HepG2 (cell line): Measurements from ENCODE around the gene TMEM9B. TPM values are rescaled to one million over a fixed set of nuclear protein-coding genes. Genes with fewer than 3 reads are reported as not detected.

Source experiments
- ASH2L ChIP-seq: fragments of 300-600, 200-600 bp; sonication (generic); IDR thresholded peaks from 2 replicates; pipeline ENCODE4 v1.7.0; 2017; ENCODE audit warnings: low read depth, mild to moderate bottlenecking, moderate library complexity, mixed read lengths, low read length; ENCODE audit not compliant: insufficient read length
- HDAC2 ChIP-seq: sonication (generic); formaldehyde crosslinking; IDR thresholded peaks from 2 replicates; pipeline ENCODE4 v1.4.0; 2020; ENCODE audit warnings: missing genetic modification reagents
- KLF16 ChIP-seq, 2 experiments: sonication (generic) in 1 of 2; formaldehyde crosslinking in 1 of 2; IDR thresholded peaks; 2 replicates each; pipeline versions ENCODE4 v1.6.1 to v1.8.0; 2016 to 2023; ENCODE audit warnings: missing genetic modification reagents in 2 of 2, missing compliant biosample characterization in 1 of 2
- NFYB ChIP-seq: sonication (generic); formaldehyde crosslinking; IDR thresholded peaks from 2 replicates; pipeline ENCODE4 v1.4.0; 2020; ENCODE audit warnings: missing genetic modification reagents
- NFYC ChIP-seq: IDR thresholded peaks from 2 replicates; pipeline ENCODE4 v1.6.1; 2016; ENCODE audit warnings: missing genetic modification reagents, missing compliant biosample characterization
- SIN3A ChIP-seq: IDR thresholded peaks from 2 replicates; pipeline ENCODE4 v1.6.1; 2011; ENCODE audit warnings: low read depth, mild to moderate bottlenecking, control low read depth, low read length, borderline replicate concordance
- ZBTB42 ChIP-seq: sonication (generic); formaldehyde crosslinking; IDR thresholded peaks from 2 replicates; pipeline ENCODE4 v1.5.0; 2020; ENCODE audit warnings: mild to moderate bottlenecking, missing genetic modification reagents
- ZFP82 ChIP-seq: sonication (generic); formaldehyde crosslinking; IDR thresholded peaks from 2 replicates; pipeline ENCODE4 v1.5.1; 2020; ENCODE audit warnings: mild to moderate bottlenecking, missing genetic modification reagents, borderline replicate concordance
- ZMYM3 ChIP-seq: sonication (generic); formaldehyde crosslinking; IDR thresholded peaks from 2 replicates; pipeline ENCODE4 v1.5.1; 2020; ENCODE audit warnings: mild to moderate bottlenecking, missing genetic modification reagents
- ZNF598 ChIP-seq: sonication (generic); formaldehyde crosslinking; IDR thresholded peaks from 2 replicates; pipeline ENCODE4 v1.5.1; 2020; ENCODE audit warnings: mild to moderate bottlenecking, missing genetic modification reagents, borderline replicate concordance
- ZNF615 ChIP-seq: sonication (generic); formaldehyde crosslinking; IDR thresholded peaks from 2 replicates; pipeline ENCODE4 v1.5.0; 2020; ENCODE audit warnings: mild to moderate bottlenecking, missing genetic modification reagents, borderline replicate concordance
- ZNF891 ChIP-seq: sonication (generic); formaldehyde crosslinking; IDR thresholded peaks from 2 replicates; pipeline ENCODE4 v1.5.0; 2020; ENCODE audit warnings: mild to moderate bottlenecking, missing genetic modification reagents
- polyA plus RNA-seq, 8 experiments: library from polyadenylated mRNA; depleted of rRNA in 3 of 8; stranded (reverse) in 7 of 8; unstranded in 1 of 8; fragments of >200 nt; fragmentation: Illumina TruSeq in 4 of 8; extraction: Trizol in 4 of 8; gene quantifications; 2 replicates each; pipeline versions ENCODE4 v1.2.1 to v1.2.3, GENCODE V29; 2011 to 2016; ENCODE audit warnings: low read depth in 4 of 8, missing spikeins in 1 of 8, mixed read lengths in 1 of 8; ENCODE audit not compliant: insufficient read depth in 1 of 8
- total RNA-seq, 5 experiments: library from RNA; depleted of rRNA; stranded (reverse); fragments of >200 nt; fragmentation: Illumina TruSeq; extraction: Trizol; gene quantifications; 2 replicates each; pipeline ENCODE4 v1.2.3, GENCODE V29; 2016; ENCODE audit warnings: low read depth in 1 of 5
- TF ChIP-seq, protein P1 (sequence below): sonication (generic); formaldehyde crosslinking; IDR thresholded peaks from 2 replicates; pipeline ENCODE4; 2020; ENCODE audit warnings: missing genetic modification reagents, mild to moderate bottlenecking, borderline replicate concordance
- TF ChIP-seq, protein P2 (sequence below): sonication (generic); formaldehyde crosslinking; IDR thresholded peaks from one replicate; pipeline ENCODE4 v1.5.1; 2020; ENCODE audit warnings: mild to moderate bottlenecking, missing genetic modification reagents; ENCODE audit errors: not compliant biosample characterization
- TF ChIP-seq, protein P3 (sequence below): sonication (generic); formaldehyde crosslinking; IDR thresholded peaks from 2 replicates; pipeline ENCODE4 v1.5.0; 2020; ENCODE audit warnings: missing genetic modification reagents, mild to moderate bottlenecking, borderline replicate concordance

The TMEM9B gene
- total and polyA plus RNA-seq, 2 of the 13 experiments (the other 11 are each of a cell fraction or from before 2014, with no cell fraction given), result 12.4 to 20.8 TPM

DNA sequence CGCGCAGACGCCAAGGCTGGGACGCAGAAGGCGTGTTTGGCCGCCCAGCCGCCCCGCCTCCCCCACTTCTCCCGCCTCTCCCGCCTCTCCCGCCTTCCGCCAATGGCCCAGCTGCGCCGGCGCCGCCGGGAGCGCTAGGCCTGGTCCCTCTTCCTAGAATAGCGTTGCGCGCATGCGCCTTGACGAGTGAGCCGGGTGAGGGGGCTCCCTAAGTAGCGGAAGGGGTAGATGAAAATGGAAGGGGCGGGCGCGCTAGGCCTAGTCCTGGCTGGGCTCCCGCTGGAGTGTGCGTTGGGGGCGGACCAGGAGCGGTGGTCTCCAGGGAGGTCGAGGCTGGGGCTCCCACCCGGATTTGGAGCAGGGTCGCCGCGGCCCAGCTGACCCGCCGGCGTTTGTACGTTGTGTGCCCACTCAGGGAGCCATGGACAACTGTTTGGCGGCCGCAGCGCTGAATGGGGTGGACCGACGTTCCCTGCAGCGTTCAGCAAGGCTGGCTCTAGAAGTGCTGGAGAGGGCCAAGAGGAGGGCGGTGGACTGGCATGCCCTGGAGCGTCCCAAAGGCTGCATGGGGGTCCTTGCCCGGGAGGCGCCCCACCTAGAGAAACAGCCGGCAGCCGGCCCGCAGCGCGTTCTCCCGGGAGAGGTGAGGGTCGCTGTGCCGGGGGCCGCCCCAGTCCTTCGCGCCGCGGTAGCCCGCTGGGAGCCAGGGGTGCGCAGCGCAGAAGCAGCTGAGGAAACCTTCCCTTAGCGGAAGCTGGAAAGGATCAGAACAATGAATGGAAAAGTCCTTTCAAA, 53.0 kb downstream of the TMEM9B start, which contains the start of gene AKIP1 (continued):
- 0 out of 2 replicates have a peak, but pooled peaks have one; percentile 48 for TF ChIP-seq ZBTB42
- TF ChIP-seq ZNF891 (CRISPR knock-in tag), result peak; percentile 71
- TF ChIP-seq, protein P1, sequence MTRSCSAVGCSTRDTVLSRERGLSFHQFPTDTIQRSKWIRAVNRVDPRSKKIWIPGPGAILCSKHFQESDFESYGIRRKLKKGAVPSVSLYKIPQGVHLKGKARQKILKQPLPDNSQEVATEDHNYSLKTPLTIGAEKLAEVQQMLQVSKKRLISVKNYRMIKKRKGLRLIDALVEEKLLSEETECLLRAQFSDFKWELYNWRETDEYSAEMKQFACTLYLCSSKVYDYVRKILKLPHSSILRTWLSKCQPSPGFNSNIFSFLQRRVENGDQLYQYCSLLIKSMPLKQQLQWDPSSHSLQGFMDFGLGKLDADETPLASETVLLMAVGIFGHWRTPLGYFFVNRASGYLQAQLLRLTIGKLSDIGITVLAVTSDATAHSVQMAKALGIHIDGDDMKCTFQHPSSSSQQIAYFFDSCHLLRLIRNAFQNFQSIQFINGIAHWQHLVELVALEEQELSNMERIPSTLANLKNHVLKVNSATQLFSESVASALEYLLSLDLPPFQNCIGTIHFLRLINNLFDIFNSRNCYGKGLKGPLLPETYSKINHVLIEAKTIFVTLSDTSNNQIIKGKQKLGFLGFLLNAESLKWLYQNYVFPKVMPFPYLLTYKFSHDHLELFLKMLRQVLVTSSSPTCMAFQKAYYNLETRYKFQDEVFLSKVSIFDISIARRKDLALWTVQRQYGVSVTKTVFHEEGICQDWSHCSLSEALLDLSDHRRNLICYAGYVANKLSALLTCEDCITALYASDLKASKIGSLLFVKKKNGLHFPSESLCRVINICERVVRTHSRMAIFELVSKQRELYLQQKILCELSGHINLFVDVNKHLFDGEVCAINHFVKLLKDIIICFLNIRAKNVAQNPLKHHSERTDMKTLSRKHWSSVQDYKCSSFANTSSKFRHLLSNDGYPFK (CRISPR knock-in tag), result peak; percentile 68; the same call in 1 of the 2 replicates
- TF ChIP-seq NFYB (CRISPR knock-in tag), result peak; percentile 22; the same call in 1 of the 2 replicates
- peak; percentile 50; the same call in 1 of the 2 replicates for TF ChIP-seq ZMYM3
- 0 out of 2 replicates have a peak, but pooled peaks have one; percentile 43 for TF ChIP-seq ZFP82 (CRISPR knock-in tag)
- TF ChIP-seq ZNF615 (CRISPR knock-in tag), result 0 out of 2 replicates have a peak, but pooled peaks have one; percentile 53
- TF ChIP-seq, protein P2, sequence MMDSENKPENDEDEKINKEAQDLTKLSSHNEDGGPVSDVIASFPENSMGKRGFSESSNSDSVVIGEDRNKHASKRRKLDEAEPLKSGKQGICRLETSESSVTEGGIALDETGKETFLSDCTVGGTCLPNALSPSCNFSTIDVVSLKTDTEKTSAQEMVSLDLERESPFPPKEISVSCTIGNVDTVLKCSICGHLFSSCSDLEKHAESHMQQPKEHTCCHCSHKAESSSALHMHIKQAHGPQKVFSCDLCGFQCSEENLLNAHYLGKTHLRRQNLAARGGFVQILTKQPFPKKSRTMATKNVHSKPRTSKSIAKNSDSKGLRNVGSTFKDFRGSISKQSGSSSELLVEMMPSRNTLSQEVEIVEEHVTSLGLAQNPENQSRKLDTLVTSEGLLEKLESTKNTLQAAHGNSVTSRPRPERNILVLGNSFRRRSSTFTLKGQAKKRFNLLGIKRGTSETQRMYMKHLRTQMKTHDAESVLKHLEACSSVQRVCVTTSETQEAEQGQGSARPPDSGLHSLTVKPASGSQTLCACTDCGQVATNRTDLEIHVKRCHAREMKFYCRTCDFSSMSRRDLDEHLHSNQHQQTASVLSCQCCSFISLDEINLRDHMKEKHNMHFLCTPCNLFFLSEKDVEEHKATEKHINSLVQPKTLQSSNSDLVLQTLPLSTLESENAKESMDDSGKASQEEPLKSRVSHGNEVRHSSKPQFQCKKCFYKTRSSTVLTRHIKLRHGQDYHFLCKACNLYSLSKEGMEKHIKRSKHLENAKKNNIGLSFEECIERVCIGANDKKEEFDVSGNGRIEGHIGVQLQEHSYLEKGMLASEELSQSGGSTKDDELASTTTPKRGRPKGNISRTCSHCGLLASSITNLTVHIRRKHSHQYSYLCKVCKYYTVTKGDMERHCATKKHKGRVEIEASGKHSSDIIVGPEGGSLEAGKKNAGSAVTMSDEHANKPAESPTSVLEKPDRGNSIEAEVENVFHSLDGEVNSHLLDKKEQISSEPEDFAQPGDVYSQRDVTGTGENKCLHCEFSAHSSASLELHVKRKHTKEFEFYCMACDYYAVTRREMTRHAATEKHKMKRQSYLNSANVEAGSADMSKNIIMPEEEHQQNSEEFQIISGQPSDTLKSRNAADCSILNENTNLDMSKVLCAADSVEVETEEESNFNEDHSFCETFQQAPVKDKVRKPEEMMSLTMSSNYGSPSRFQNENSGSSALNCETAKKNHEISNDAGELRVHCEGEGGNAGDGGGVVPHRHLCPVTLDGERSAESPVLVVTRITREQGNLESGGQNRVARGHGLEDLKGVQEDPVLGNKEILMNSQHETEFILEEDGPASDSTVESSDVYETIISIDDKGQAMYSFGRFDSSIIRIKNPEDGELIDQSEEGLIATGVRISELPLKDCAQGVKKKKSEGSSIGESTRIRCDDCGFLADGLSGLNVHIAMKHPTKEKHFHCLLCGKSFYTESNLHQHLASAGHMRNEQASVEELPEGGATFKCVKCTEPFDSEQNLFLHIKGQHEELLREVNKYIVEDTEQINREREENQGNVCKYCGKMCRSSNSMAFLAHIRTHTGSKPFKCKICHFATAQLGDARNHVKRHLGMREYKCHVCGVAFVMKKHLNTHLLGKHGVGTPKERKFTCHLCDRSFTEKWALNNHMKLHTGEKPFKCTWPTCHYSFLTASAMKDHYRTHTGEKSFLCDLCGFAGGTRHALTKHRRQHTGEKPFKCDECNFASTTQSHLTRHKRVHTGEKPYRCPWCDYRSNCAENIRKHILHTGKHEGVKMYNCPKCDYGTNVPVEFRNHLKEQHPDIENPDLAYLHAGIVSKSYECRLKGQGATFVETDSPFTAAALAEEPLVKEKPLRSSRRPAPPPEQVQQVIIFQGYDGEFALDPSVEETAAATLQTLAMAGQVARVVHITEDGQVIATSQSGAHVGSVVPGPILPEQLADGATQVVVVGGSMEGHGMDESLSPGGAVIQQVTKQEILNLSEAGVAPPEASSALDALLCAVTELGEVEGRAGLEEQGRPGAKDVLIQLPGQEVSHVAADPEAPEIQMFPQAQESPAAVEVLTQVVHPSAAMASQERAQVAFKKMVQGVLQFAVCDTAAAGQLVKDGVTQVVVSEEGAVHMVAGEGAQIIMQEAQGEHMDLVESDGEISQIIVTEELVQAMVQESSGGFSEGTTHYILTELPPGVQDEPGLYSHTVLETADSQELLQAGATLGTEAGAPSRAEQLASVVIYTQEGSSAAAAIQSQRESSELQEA (CRISPR knock-in tag), result peak; percentile 43
- peak; percentile 45; the same call in 1 of the 2 replicates for TF ChIP-seq SIN3A
- TF ChIP-seq, protein P3, sequence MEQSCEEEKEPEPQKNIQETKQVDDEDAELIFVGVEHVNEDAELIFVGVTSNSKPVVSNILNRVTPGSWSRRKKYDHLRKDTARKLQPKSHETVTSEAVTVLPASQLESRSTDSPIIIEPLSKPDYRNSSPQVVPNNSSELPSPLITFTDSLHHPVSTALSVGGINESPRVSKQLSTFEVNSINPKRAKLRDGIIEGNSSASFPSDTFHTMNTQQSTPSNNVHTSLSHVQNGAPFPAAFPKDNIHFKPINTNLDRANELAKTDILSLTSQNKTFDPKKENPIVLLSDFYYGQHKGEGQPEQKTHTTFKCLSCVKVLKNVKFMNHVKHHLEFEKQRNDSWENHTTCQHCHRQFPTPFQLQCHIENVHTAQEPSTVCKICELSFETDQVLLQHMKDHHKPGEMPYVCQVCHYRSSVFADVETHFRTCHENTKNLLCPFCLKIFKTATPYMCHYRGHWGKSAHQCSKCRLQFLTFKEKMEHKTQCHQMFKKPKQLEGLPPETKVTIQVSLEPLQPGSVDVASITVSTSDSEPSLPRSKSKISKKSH (CRISPR knock-in tag), result peak; percentile 84
- TF ChIP-seq NFYC (CRISPR knock-in tag), result peak; percentile 43; the same call in 1 of the 2 replicates
- TF ChIP-seq ZNF598 (CRISPR knock-in tag), result peak; percentile 32; the same call in 1 of the 2 replicates
- peak; percentile 23; the same call in 1 of the 2 replicates for TF ChIP-seq HDAC2 (CRISPR knock-in tag)
- peak in 1 of 2 experiments; percentile 53; a peak in 1 of 4 replicates for TF ChIP-seq KLF16 (CRISPR knock-in tag; IDR thresholded peaks at IDR 0.05)
- TF ChIP-seq ASH2L, result peak; percentile 75
